Activated T-helper 17 cell treated with anti-CD3 and anti-CD28 coated beads, Interleukin-2, amount 50 U/mL, for 72 hours (primary cell): ENCODE data around the gene ATP1B1. TPM values are rescaled to one million over a fixed set of nuclear protein-coding genes. Genes with fewer than 3 reads are reported as not detected.

ENCODE experiments used
- ATAC-seq: fragments of 150-1000 bp; cut with Tn5 transposase; replicated peaks from 2 replicates; pipeline ENCODE4 v1.10.0; 2021; ENCODE audit warnings: mild to moderate bottlenecking, moderate library complexity
- H3K27ac Mint-ChIP-seq: one replicate; pipeline ENCODE4 v1.8.0; 2022; ENCODE audit warnings: mixed read lengths
- H3K27me3 Mint-ChIP-seq: one replicate; pipeline ENCODE4 v1.8.0; 2022; ENCODE audit warnings: mixed read lengths
- H3K36me3 Mint-ChIP-seq: one replicate; pipeline ENCODE4 v1.8.0; 2022; ENCODE audit warnings: low read depth, mild to moderate bottlenecking, mixed read lengths
- H3K4me1 Mint-ChIP-seq: one replicate; pipeline ENCODE4 v1.8.0; 2022; ENCODE audit warnings: mixed read lengths
- H3K4me3 Mint-ChIP-seq: one replicate; pipeline ENCODE4 v1.8.0; 2022; ENCODE audit warnings: mild to moderate bottlenecking, mixed read lengths
- H3K9me3 Mint-ChIP-seq: one replicate; pipeline ENCODE4 v1.8.0; 2022; ENCODE audit warnings: mixed read lengths
- total RNA-seq, 2 donors: library from RNA; stranded (reverse); gene quantifications; one replicate each; pipeline ENCODE4 v1.2.3, GENCODE V29; 2022

Gene ATP1B1
- 10 to 100 TPM in 1 of 2 donors, 1 to 10 TPM in 1; 3.4 to 51.8 TPM for total RNA-seq

GRCh38 chr1:169106095-169106920, at the start of gene ATP1B1:
Gene ATP1B1, plus strand, starts transcription at chr1:169106690. Its CDS starts 140 bp downstream, at chr1:169106830.
- peak within 1 kb of the TSS; percentile 86 for H3K27ac Mint-ChIP-seq
- H3K27me3 Mint-ChIP-seq: peaks cover 11% of the 10 kb centered on the region
- peak within 1 kb of the TSS; percentile 88 for H3K4me3 Mint-ChIP-seq
- peak; percentile 90 for ATAC-seq
- H3K9me3 Mint-ChIP-seq: no peaks in the 10 kb centered on the region
- H3K4me1 Mint-ChIP-seq: peaks cover 22% of the 10 kb centered on the region
- H3K36me3 Mint-ChIP-seq: peaks cover 45% of the 10 kb centered on the region

DNA sequence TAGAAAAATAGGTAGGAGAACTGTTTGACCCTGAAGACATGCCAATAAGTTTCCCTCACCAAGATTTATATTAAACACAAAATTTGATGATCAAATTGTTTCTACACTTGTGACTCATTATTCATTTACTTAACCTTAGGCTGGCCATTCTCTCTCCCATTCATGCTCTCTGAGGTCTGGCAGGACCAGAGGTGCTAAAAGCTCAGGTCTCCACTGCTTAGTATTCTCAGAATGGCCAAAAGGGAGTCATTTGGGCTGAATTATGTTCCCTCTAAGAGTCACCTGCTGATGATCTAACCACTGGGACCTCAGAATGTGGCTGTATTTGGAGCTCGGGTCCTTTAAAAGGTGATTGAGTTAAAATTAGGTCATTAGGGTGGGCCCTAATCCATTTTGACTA, 47.1 kb upstream of the ATP1B1 start:
- H3K36me3 Mint-ChIP-seq: no peaks in the 10 kb centered on the region
- H3K27ac Mint-ChIP-seq: no peak overlapping the region
- H3K4me1 Mint-ChIP-seq: peaks cover 6% of the 10 kb centered on the region
- no peaks in the 10 kb centered on the region for H3K9me3 Mint-ChIP-seq
- no peak for ATAC-seq
- no peak overlapping the region for H3K4me3 Mint-ChIP-seq
- H3K27me3 Mint-ChIP-seq: peaks cover 9% of the 10 kb centered on the region

DNA sequence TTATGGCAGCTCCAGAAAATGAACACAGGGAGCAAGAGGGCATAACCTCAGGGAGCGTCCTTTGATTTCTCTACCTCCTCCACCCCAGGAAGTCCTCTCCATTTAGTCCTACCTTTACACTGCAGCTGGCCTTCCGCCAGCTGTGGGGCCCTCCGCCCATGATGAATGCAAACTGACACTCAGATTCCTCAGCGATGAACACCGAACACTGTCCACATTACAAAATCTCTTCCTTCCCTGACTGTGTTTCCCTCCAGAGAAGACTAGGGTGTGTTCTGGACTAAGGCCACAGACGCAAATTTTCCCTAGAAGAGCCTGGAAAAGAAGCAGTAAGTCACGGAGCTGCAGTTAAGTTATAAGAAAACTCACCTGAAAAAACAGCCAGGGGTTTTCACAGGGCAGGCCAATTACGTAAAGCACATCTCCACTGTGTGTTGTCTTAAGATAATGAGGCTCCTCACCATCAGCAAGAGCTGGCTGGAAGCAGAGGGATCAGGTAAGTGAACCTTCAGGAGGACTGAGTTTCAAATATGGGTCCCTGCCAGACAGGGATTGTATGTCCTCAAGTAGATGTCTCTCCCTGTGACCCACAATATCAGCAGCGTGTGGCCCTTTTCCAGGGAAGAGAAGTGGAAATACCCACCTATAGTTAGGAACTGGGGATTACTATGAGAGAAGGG, 46.3 kb upstream of the ATP1B1 start:
- no peak for ATAC-seq
- H3K27me3 Mint-ChIP-seq: peaks cover 9% of the 10 kb centered on the region
- no peaks in the 10 kb centered on the region for H3K36me3 Mint-ChIP-seq
- no peak overlapping the region for H3K27ac Mint-ChIP-seq
- no peak overlapping the region for H3K4me3 Mint-ChIP-seq
- H3K9me3 Mint-ChIP-seq: no peaks in the 10 kb centered on the region
- peaks cover 6% of the 10 kb centered on the region for H3K4me1 Mint-ChIP-seq

DNA sequence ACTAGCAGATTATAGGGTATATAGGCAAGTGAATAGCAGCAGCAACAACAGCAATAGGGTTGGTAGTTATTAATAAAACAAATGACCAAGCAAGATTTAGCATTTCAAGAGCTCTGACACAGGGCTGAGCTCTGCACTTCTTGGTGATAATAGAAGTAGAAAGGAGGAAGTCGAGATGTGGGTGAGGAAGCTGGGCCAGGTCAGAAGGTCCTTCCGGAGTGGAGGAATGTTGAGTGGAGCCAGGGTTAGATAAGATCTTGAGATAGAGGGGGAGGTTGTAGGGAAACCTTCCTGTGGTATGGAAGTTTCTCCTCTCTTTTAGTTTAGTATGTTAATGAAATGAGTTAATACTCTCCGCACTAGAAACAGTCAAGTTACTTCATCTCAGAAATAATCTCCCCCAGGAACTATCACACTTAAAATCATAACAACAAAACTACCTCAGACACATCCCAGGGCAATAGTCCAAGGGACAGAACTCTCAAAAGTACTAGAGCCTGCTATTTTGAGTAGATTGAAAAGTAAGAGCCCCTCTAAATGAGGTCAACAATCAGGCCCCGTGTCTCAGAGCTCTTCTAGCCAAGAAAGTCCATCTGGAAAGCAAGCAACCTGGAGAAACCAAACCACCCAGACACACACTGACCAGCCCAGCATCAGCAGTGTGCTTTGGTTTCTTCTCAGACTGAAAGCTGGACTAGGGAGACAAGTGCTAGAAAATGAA, 45.4 kb upstream of the ATP1B1 start:
- no peaks in the 10 kb centered on the region for H3K9me3 Mint-ChIP-seq
- peaks cover 5% of the 10 kb centered on the region for H3K27me3 Mint-ChIP-seq
- H3K27ac Mint-ChIP-seq: no peak overlapping the region
- no peak for ATAC-seq
- H3K4me1 Mint-ChIP-seq: peaks cover 6% of the 10 kb centered on the region
- no peak overlapping the region for H3K4me3 Mint-ChIP-seq
- no peaks in the 10 kb centered on the region for H3K36me3 Mint-ChIP-seq

DNA sequence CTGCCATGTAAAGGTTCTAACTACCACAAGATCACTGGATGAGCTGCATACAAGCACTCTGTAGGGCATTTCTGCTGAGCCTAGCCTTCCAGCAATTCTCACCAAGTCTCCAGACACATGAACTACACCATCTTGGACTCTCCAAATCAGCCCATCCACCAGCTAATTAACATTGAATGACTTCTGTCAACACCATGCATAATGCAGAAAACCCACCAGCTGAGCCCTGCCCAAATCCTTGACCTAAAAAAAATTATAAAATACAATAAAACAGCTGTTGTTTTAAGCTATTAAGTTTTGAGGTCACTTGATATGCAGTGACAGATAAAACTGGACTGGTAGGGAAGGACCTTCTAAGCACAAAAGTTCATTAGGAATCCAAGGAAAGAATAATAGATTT, 44.3 kb upstream of the ATP1B1 start:
- Mint-ChIP-seq H3K27ac (no peak overlapping the region), H3K9me3 (no peaks in the 10 kb centered on the region), H3K36me3 (no peaks in the 10 kb centered on the region), H3K4me3 (no peak overlapping the region), H3K4me1 (peaks cover 6% of the 10 kb centered on the region), H3K27me3 (peaks cover under 1% of the 10 kb centered on the region)
- no peak for ATAC-seq

DNA sequence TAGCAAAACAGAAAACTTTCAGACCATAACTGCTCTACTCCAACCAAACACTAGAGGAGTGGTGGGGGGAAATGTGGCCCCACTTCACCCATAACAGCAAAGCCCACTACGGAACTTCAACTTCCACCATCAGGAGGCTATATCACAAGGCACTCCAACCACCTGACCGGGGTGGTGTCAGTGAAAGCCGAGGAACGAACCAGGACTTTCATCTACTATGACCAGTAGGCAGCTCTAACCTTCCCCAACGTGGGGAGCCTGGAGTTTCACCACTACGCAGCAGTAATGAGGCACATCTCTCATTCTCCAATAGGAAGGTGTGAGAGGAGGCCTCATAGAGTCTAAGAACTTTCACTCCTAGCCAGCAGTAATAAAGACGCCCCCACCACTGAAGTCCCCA, 42.4 kb upstream of the ATP1B1 start:
- no peak for ATAC-seq
- no peak overlapping the region for H3K27ac Mint-ChIP-seq
- no peaks in the 10 kb centered on the region for H3K9me3 Mint-ChIP-seq
- peaks cover 6% of the 10 kb centered on the region for H3K4me1 Mint-ChIP-seq
- H3K27me3 Mint-ChIP-seq: no peaks in the 10 kb centered on the region
- no peak overlapping the region for H3K4me3 Mint-ChIP-seq
- no peaks in the 10 kb centered on the region for H3K36me3 Mint-ChIP-seq

DNA sequence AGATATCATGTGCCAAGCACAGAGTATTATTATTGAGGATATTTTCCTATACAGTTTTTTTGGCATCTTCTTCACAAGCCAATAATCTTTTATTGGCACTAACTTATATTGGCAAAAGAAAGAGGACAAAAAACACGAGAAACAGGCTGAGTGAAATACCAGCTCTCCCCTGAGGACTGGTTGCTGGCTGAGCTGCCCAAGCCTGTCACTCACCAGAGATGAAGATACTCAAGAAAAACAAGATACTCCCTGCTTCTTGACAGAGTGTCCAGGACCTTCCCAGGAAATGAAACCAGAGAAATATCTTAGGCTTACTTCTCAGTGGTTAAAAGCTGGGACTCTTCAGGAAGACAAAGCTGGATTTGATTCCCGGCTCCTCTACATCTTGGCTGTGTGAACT, 35.9 kb upstream of the ATP1B1 start:
- Mint-ChIP-seq H3K27me3 (peaks cover 10% of the 10 kb centered on the region), H3K4me3 (no peak overlapping the region), H3K4me1 (no peaks in the 10 kb centered on the region), H3K36me3 (no peaks in the 10 kb centered on the region), H3K9me3 (no peaks in the 10 kb centered on the region), H3K27ac (no peak overlapping the region)
- ATAC-seq: no peak

- no peaks in the 10 kb centered on the region for H3K9me3 Mint-ChIP-seq
- H3K27me3 Mint-ChIP-seq: peaks cover 10% of the 10 kb centered on the region
- ATAC-seq: no peak
- no peak overlapping the region for H3K4me3 Mint-ChIP-seq
- H3K27ac Mint-ChIP-seq: no peak overlapping the region
- H3K4me1 Mint-ChIP-seq: no peaks in the 10 kb centered on the region
- no peaks in the 10 kb centered on the region for H3K36me3 Mint-ChIP-seq
Observed at GRCh38 chr1:169070958-169071357, 35.5 kb upstream of the ATP1B1 start.

DNA sequence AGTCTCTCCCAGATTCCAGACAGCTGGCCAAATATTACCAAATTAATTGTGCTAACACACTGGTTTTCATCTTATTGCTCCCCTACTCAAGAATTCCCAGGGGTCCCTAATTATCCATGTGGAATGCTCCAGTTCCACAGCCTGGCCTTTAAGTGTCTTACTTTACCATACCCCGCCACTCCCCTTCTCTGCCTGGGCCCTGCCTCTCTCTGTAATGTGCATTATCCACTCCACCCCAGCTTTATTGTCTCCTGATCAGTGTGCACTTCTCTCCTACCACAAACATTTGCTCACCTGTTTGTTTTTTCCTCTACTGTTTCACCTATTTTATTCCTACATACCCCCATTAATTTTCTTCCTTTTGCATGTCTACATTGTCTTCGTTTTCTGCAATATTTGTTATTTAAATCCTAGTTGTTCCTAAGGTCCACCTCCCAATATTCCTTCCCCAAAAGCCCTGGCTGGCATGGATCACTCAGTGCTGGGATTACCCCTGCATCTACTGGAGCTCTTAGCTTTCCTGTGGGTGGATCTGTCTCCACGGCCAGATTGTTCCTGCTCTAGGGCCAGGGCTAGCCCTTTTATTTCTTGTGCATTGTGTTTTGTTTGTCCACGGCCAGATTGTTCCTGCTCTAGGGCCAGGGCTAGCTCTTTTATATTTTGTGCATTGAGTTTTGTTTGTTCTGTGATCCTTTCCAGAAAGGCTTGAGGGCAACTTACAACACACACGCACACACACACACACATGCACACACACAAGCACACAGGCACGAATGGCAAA, 33.4 kb upstream of the ATP1B1 start:
- H3K4me3 Mint-ChIP-seq: no peak overlapping the region
- no peaks in the 10 kb centered on the region for H3K9me3 Mint-ChIP-seq
- H3K36me3 Mint-ChIP-seq: no peaks in the 10 kb centered on the region
- no peaks in the 10 kb centered on the region for H3K4me1 Mint-ChIP-seq
- H3K27ac Mint-ChIP-seq: no peak overlapping the region
- H3K27me3 Mint-ChIP-seq: peaks cover 10% of the 10 kb centered on the region
- no peak for ATAC-seq

DNA sequence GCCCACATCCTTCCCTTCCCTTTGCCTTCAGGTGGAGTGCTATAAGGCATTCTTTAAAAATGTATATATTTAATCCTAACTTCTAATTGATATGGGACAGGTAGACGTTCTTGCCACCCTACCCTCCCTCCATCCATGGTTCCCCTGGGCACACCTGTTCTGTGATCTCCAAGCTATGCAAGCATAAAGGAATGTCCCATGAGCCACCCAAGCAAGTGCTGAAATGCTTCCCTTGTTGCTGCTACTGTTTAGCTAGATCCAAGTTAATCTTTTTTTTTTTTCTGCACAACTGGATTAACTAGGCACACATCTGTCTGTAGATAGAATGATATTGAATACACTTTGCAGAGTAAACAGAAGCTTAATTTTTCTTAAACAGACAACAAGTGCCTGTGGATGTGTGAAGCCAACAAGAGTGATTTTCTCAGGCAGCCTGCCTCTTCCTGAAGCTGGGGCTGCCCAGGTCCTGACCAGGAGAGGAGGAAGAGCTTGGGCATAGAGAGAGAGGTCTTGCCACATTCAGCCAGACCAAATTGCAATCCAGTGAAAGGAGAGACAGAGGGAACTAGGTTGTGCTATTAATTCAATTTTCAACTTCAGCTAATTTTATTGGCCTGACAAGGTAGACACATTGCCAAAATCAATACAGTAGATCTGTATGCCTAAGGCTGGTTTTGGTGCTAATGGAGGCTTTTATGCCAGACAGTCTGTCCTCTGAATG, 28.2 kb upstream of the ATP1B1 start:
- Mint-ChIP-seq H3K4me1 (no peaks in the 10 kb centered on the region), H3K4me3 (no peak overlapping the region), H3K27me3 (no peaks in the 10 kb centered on the region), H3K9me3 (no peaks in the 10 kb centered on the region), H3K27ac (no peak overlapping the region), H3K36me3 (no peaks in the 10 kb centered on the region)
- no peak for ATAC-seq

- no peaks in the 10 kb centered on the region for H3K9me3 Mint-ChIP-seq
- H3K4me3 Mint-ChIP-seq: no peak overlapping the region
- no peak overlapping the region for H3K27ac Mint-ChIP-seq
- H3K4me1 Mint-ChIP-seq: peaks cover 1% of the 10 kb centered on the region
- no peaks in the 10 kb centered on the region for H3K36me3 Mint-ChIP-seq
- no peak for ATAC-seq
- H3K27me3 Mint-ChIP-seq: no peaks in the 10 kb centered on the region
Observed at GRCh38 chr1:169081503-169082123, 24.9 kb upstream of the ATP1B1 start.

DNA sequence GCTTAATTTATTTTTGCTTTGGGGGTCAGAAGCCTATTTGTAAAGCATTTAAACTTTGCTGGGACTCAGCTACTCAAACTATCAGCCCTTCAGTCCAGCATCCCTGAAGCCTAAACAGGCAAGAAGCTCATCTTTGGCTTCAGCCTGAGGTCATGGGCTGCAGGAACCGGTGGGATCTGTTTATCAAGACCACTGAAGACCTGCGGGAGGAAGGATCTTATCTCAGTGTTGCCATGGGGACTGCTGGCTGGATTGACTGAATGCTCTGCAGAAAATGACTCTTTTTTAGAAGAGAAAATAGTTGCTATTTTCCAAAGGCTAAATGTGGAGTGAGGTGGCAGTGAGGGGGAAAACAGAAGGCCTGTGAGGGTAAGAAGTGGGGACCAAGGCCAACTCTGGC, 20.6 kb upstream of the ATP1B1 start:
- Mint-ChIP-seq H3K9me3 (no peaks in the 10 kb centered on the region), H3K4me3 (no peak overlapping the region), H3K36me3 (no peaks in the 10 kb centered on the region), H3K27me3 (no peaks in the 10 kb centered on the region), H3K4me1 (peaks cover 16% of the 10 kb centered on the region), H3K27ac (peak overlapping the region; percentile 25)
- no peak for ATAC-seq
